K562 (cell line): ENCODE measurements around the gene POMC. TPM values are rescaled to one million over a fixed set of nuclear protein-coding genes. Genes with fewer than 3 reads are reported as not detected.

Experiments used
- ATAC-seq: fragments of 200-7000 bp; cut with Tn5 transposase; 3 replicates; pipeline ENCODE4 v1.9.1; 2020; ENCODE audit warnings: moderate library complexity
- BruUV-seq: library from RNA; stranded (reverse); fragments of 400-500 nt; replicated peaks from 2 replicates; lab custom pipeline; 2021; lab: Mats Ljungman, UMichigan
- CTCF ChIA-PET: fragments of 300-600 bp; formaldehyde crosslinking; extraction: SDS; loops from one replicate; lab custom pipeline; 2021; ENCODE audit warnings: low intra/inter-chr PET ratio; lab: Yijun Ruan, JAX
- POLR2A ChIA-PET: fragments of 300-600, 350-650 bp; sonication (Branson Sonifier 250); formaldehyde crosslinking; extraction: SDS; loops from one replicate; lab custom pipeline; 2021; ENCODE audit warnings: antibody characterized with exemption, inconsistent platforms; lab: Yijun Ruan, JAX
- DNase-seq, 4 experiments: peaks; one replicate each; pipeline versions ENCODE4 v3.0.0 to v3.0.0-alpha.2; 2011 to 2018; ENCODE audit warnings: low spot score in 3 of 4, mixed read lengths in 3 of 4; ENCODE audit errors: extremely low read depth in 1 of 4
- FAIRE-seq: peaks from 2 replicates; lab custom pipeline; 2011; peaks lifted over from hg19 to GRCh38; lab: Jason Lieb, UNC
- H2AFZ ChIP-seq: 2 replicates; pipeline ENCODE4 v1.6.0; 2011; ENCODE audit warnings: low read depth, low read length, control low read depth, inconsistent platforms
- H3K27ac ChIP-seq: fragments of 200-600 bp; 3 replicates; pipeline ENCODE4 v1.8.0; 2011; ENCODE audit warnings: low read depth, mild to moderate bottlenecking, control low read depth, inconsistent platforms, low read length, moderate library complexity, mixed read lengths; ENCODE audit errors: extremely low read depth
- H3K27me3 ChIP-seq, 2 experiments: fragments of 300-600 bp in 1 of 2; 2 replicates in 1 of 2; 3 replicates in 1 of 2; pipeline versions ENCODE4 v1.6.0 to v1.8.0; 2011; ENCODE audit warnings: inconsistent platforms in 2 of 2, low read length in 2 of 2, mild to moderate bottlenecking in 1 of 2, mixed read lengths in 1 of 2, moderate library complexity in 1 of 2; ENCODE audit not compliant: control insufficient read depth in 2 of 2, insufficient read depth in 2 of 2
- H3K36me3 ChIP-seq: fragments of 300-600 bp; 3 replicates; pipeline ENCODE4 v1.8.0; 2011; ENCODE audit warnings: mild to moderate bottlenecking, low read length, inconsistent platforms; ENCODE audit not compliant: control insufficient read depth, insufficient read depth
- H3K4me1 ChIP-seq, 2 experiments: fragments of 200-600 bp in 1 of 2; replicated peaks in 1 of 2; 2 replicates in 1 of 2; 3 replicates in 1 of 2; pipeline versions ENCODE4 v1.5.1 to v1.8.0; 2011; ENCODE audit warnings: inconsistent platforms in 2 of 2, low read length in 2 of 2, mild to moderate bottlenecking in 1 of 2, mixed read lengths in 1 of 2, moderate library complexity in 1 of 2; ENCODE audit not compliant: control insufficient read depth in 2 of 2, insufficient read depth in 2 of 2
- H3K4me2 ChIP-seq: 2 replicates; pipeline ENCODE4 v1.6.1; 2011; ENCODE audit warnings: low read length, control low read depth, inconsistent platforms, mixed read lengths; ENCODE audit not compliant: insufficient read depth
- H3K4me3 ChIP-seq: fragments of 200-600 bp; sonication (generic), shearing (Covaris generic); 2 replicates; pipeline ENCODE4 v1.5.1; 2016; ENCODE audit warnings: control low read depth, inconsistent platforms
- H3K79me2 ChIP-seq: fragments of 200-600 bp; 3 replicates; pipeline ENCODE4 v1.8.0; 2011; ENCODE audit warnings: low read length, inconsistent platforms; ENCODE audit not compliant: control insufficient read depth, insufficient read depth
- H3K9ac ChIP-seq, 2 experiments: 2 replicates each; pipeline versions ENCODE4 v1.6.0 to v1.6.1; 2011; ENCODE audit warnings: low read depth in 2 of 2, low read length in 2 of 2, control low read depth in 1 of 2, inconsistent platforms in 1 of 2, mild to moderate bottlenecking in 1 of 2, mixed read lengths in 1 of 2; ENCODE audit not compliant: insufficient read depth in 1 of 2
- H3K9me1 ChIP-seq: one replicate; pipeline ENCODE4 v1.6.0; 2011; ENCODE audit warnings: inconsistent platforms, mild to moderate bottlenecking, low read length, moderate library complexity; ENCODE audit not compliant: control insufficient read depth, insufficient read depth
- H3K9me3 ChIP-seq: replicated peaks from 2 replicates; pipeline ENCODE4 v1.5.1; 2011; ENCODE audit warnings: low read depth, low read length, inconsistent platforms; ENCODE audit not compliant: control insufficient read depth, insufficient read depth
- H4K20me1 ChIP-seq: replicated peaks from 2 replicates; pipeline ENCODE4 v1.6.1; 2011; ENCODE audit warnings: low read length, inconsistent platforms, mixed read lengths; ENCODE audit not compliant: control insufficient read depth, insufficient read depth
- HNRNPH1 ChIP-seq: fragments of 200-400 bp; formaldehyde crosslinking; optimal IDR thresholded peaks from 2 replicates; pipeline ENCODE3; 2017; ENCODE audit warnings: low read depth, mild to moderate bottlenecking, low read length, moderate library complexity
- NR2C2 ChIP-seq, 2 experiments: fragments of 200-800 bp in 1 of 2; sonication (Bioruptor generic) in 1 of 2; sonication (generic) in 1 of 2; formaldehyde crosslinking in 1 of 2; IDR thresholded peaks; 2 replicates each; pipeline versions ENCODE4 v1.6.1 to v1.8.0; 2016 to 2022; ENCODE audit warnings: mild to moderate bottlenecking in 1 of 2, missing compliant biosample characterization in 1 of 2, missing genetic modification characterization in 1 of 2, missing genetic modification reagents in 1 of 2
- TAF1 ChIP-seq: IDR thresholded peaks from 2 replicates; pipeline ENCODE4 v1.6.1; 2011; ENCODE audit warnings: mild to moderate bottlenecking, low read length, moderate library complexity; ENCODE audit not compliant: insufficient read depth, control insufficient read depth, severe bottlenecking; ENCODE audit errors: extremely low read depth
- TAL1 ChIP-seq: fragments of 450-650 bp; IDR thresholded peaks from 2 replicates; pipeline ENCODE4 v1.6.1; 2016; ENCODE audit warnings: mild to moderate bottlenecking
- XRCC4 ChIP-seq: IDR thresholded peaks from one replicate; pipeline ENCODE4 v1.6.1; 2011; ENCODE audit not compliant: insufficient read depth, insufficient read length; ENCODE audit errors: extremely low read depth
- ZBTB1 ChIP-seq: sonication (generic); formaldehyde crosslinking; IDR thresholded peaks from 2 replicates; pipeline ENCODE4 v1.8.1; 2023; ENCODE audit warnings: missing genetic modification reagents, low read depth, mild to moderate bottlenecking, borderline replicate concordance
- ZNF197 ChIP-seq: fragments of 200-800 bp; sonication (Bioruptor generic); IDR thresholded peaks from 2 replicates; pipeline ENCODE4 v1.6.1; 2016; ENCODE audit warnings: low read depth, missing genetic modification characterization, missing compliant biosample characterization
- ZNF217 ChIP-seq: sonication (generic); formaldehyde crosslinking; IDR thresholded peaks from 2 replicates; pipeline ENCODE4 v1.8.0; 2022; ENCODE audit warnings: mild to moderate bottlenecking, missing genetic modification reagents
- ZNF324 ChIP-seq: fragments of 250-450 bp; sonication (Bioruptor Pico); IDR thresholded peaks from 2 replicates; pipeline ENCODE4 v1.4.0; 2020; ENCODE audit warnings: mild to moderate bottlenecking
- ZNF384 ChIP-seq: IDR thresholded peaks from 2 replicates; pipeline ENCODE4 v1.6.1; 2012; ENCODE audit warnings: low read depth, low read length, improper control_type of control experiment
- WGBS: fragments of 100-300 bp; shearing (Covaris generic); methylation state at CpG from one replicate; pipeline ENCODE4 v1.1.6; 2016; ENCODE audit warnings: low coverage, mixed read lengths; ENCODE audit not compliant: insufficient coverage; ENCODE audit errors: missing lambda C conversion rate; 5-methylcytosine and 5-hydroxymethylcytosine counted together
- in situ Hi-C: fragments of 300-500 bp; cut with MboI; formaldehyde crosslinking; loops from 4 replicates; pipeline ENCODE4 v1.15.0; 2018; ENCODE audit warnings: inconsistent platforms, mixed read lengths
- intact Hi-C: fragments of 100-400 bp; cut with micrococcal nuclease; formaldehyde crosslinking; loops from 2 replicates; pipeline ENCODE4 v1.14.2; 2022
- polyA plus RNA-seq, 8 experiments: library from polyadenylated mRNA; depleted of rRNA in 4 of 8; stranded (reverse) in 5 of 8; unstranded in 3 of 8; fragments of >200 nt; fragmentation: Nextera tagmentation in 2 of 8; fragmentation: Illumina TruSeq in 1 of 8; extraction: Ambion mirVana in 2 of 8; extraction: Trizol in 1 of 8; gene quantifications; 2 replicates each; pipeline versions ENCODE4 v1.2.1 to v1.2.3, GENCODE V29; 2011 to 2014; ENCODE audit warnings: inconsistent platforms in 1 of 8, missing spikeins in 1 of 8
- total RNA-seq, 7 experiments: library from RNA; depleted of rRNA in 6 of 7; stranded (reverse); fragments of >200 nt in 6 of 7; fragmentation: Illumina TruSeq in 2 of 7; extraction: Trizol in 2 of 7; gene quantifications; 2 replicates each; pipeline versions ENCODE4 v1.2.1 to v1.2.3, GENCODE V29; 2011 to 2021; ENCODE audit warnings: low replicate concordance in 1 of 7
- TF ChIP-seq, protein P1 (sequence below): fragments of 450-650 bp; conservative IDR thresholded peaks from 2 replicates; pipeline ENCODE4 v1.6.1; 2016; ENCODE audit warnings: missing genetic modification characterization, low read depth, mild to moderate bottlenecking, missing compliant biosample characterization, moderate library complexity
- TF ChIP-seq, protein P2 (sequence below): fragments of 250-450 bp; sonication (Bioruptor Pico); IDR thresholded peaks from 2 replicates; pipeline ENCODE4 v1.5.0; 2021

Gene POMC
- total and polyA plus RNA-seq, 9 of the 15 experiments (the other 6 are each of a cell fraction or from before 2014, with no cell fraction given): not detected

DNA sequence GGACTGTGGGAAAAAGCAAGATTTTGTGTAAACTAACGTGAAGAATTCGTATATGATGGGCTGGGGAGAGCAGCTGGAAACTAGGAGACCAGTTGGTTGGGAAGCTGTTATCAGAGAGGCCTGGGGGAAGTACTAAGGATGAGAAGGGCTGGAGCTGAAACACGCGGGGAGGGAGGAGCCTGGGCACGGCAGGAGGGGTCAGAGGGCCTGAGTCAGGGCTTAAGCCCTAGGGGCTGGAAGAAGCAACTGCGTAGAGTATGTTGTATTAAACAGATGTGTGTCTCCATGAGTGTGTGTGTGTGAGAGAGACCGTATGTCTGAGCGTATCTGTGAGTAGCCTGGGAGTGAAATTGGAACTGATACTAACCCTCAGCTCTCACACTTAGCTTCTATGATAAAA, 8.4 kb downstream of the POMC start:
- no peak overlapping the region for H3K9ac ChIP-seq
- H3K36me3 ChIP-seq: no peaks in the 10 kb centered on the region
- TF ChIP-seq ZNF217 (CRISPR knock-in tag) (no peak), NR2C2 (CRISPR knock-in tag; IDR thresholded peaks at IDR 0.05) (no peak), NR2C2 (tag; IDR thresholded peaks at IDR 0.05) (peak; percentile 25; the same call in 1 of the 2 replicates), ZBTB1 (CRISPR knock-in tag) (no peak)
- H3K27me3 ChIP-seq: peaks cover 15 to 37% of the 10 kb centered on the region in 2 experiments
- ATAC-seq (peak; percentile 94), DNase-seq (peak; percentile 51 to 69 (median 58)), FAIRE-seq (peak; percentile 61)
- ChIA-PET POLR2A (interaction anchor here (0.5 to 0.7 kb wide), 2 partner anchors 23 to 102 kb away, joined by 3 to 5 read pairs; no protein-coding TSS in a partner anchor), CTCF (no interaction called here)
- peaks cover 3 to 11% of the 10 kb centered on the region in 2 experiments; a peak in 3 of 5 replicates for H3K4me1 ChIP-seq
- H3K79me2 ChIP-seq: no peaks in the 10 kb centered on the region
- H3K4me2 ChIP-seq: no peak overlapping the region
- no TSS peak for BruUV-seq
- H3K27ac ChIP-seq: no peak overlapping the region
- no peak overlapping the region for H3K4me3 ChIP-seq
- H4K20me1 ChIP-seq: no peaks in the 10 kb centered on the region
- H3K9me3 ChIP-seq: no peaks in the 10 kb centered on the region
- H2AFZ ChIP-seq: no peak overlapping the region
- intact Hi-C loops (loop anchor here (10.0 kb wide), 1 partner anchor 215 kb away; no protein-coding TSS in a partner anchor), in situ Hi-C loops (no loop called here)
- WGBS: 16% methylated on average over 8 of the region's 8 CpGs
- no peaks in the 10 kb centered on the region for H3K9me1 ChIP-seq

DNA sequence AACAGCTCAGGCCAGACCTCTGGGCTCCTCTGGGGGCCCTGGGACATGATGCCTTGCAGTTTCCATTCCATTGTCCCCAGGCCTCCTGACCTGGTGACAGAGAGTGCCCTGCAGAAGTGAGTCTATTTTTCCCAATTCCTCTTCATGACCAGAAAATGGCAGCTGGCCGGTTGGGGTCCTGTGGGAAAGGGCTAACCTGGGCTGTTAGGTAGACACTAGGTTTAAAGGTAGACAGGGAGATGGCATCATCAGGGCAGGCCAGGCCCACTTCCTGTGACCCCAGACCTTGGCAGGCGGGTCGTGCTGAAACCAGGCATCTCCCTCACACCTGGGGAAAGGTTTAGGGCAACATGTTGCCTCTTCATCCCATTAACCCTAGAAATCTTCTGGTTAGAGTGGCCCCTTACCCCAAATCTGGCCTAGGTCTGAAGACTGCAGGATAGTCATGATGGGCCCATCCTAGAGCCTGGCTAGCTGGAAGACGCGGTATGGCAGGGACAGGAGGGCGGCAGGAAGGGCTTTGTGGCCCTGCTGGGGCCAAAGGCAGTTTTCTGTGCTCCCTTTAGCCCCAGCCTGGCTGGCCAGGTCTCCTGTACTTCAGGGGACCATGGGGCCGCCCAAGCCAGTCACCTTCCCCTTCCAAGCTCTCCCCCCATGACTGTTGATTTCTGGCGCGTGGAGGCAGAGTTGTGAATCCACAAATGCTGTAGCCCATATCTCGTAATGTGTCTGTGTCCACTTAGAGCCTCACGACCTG, 10.1 kb downstream of the POMC start:
- Histone ChIP-seq H2AFZ (no peak overlapping the region), H3K27ac (no peak overlapping the region), H3K36me3 (no peaks in the 10 kb centered on the region), H3K4me2 (no peak overlapping the region), H3K9ac (no peak overlapping the region), H3K4me1 (peaks cover 3 to 11% of the 10 kb centered on the region in 2 experiments; a peak in 3 of 5 replicates), H3K27me3 (peaks cover 22 to 48% of the 10 kb centered on the region in 2 experiments), H4K20me1 (no peaks in the 10 kb centered on the region), H3K4me3 (no peak overlapping the region), H3K9me1 (no peaks in the 10 kb centered on the region), H3K9me3 (no peaks in the 10 kb centered on the region), H3K79me2 (no peaks in the 10 kb centered on the region)
- 29% methylated on average over 11 of the region's 11 CpGs for WGBS
- FAIRE-seq: no peak
- in situ Hi-C loops: no loop called here
- no peak for ATAC-seq
- CTCF ChIA-PET: no interaction called here
- BruUV-seq: no TSS peak
- DNase-seq: no peak
- POLR2A ChIA-PET: no interaction called here
- intact Hi-C loops: no loop called here
- TF ChIP-seq ZNF384 (no peak), ZNF197 (CRISPR knock-in tag) (no peak), HNRNPH1 (no peak), XRCC4 (no peak), TAL1 (no peak), TAF1 (no peak), ZNF324 (CRISPR knock-in tag) (no peak)
- TF ChIP-seq, protein P1, sequence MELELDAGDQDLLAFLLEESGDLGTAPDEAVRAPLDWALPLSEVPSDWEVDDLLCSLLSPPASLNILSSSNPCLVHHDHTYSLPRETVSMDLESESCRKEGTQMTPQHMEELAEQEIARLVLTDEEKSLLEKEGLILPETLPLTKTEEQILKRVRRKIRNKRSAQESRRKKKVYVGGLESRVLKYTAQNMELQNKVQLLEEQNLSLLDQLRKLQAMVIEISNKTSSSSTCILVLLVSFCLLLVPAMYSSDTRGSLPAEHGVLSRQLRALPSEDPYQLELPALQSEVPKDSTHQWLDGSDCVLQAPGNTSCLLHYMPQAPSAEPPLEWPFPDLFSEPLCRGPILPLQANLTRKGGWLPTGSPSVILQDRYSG: no peak
- TF ChIP-seq, protein P2, sequence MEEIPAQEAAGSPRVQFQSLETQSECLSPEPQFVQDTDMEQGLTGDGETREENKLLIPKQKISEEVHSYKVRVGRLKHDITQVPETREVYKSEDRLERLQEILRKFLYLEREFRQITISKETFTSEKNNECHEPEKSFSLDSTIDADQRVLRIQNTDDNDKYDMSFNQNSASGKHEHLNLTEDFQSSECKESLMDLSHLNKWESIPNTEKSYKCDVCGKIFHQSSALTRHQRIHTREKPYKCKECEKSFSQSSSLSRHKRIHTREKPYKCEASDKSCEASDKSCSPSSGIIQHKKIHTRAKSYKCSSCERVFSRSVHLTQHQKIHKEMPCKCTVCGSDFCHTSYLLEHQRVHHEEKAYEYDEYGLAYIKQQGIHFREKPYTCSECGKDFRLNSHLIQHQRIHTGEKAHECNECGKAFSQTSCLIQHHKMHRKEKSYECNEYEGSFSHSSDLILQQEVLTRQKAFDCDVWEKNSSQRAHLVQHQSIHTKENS (CRISPR knock-in tag): no peak
